Stimulated activated naive CD4-positive, alpha-beta T cell (primary cell): ENCODE data around the gene ATP6V1G3.
"Not testable (repeated sequence)": the region's sequence is repeated elsewhere in the genome, so short reads cannot be mapped to it uniquely, and the experiment has no call there.

Experiments
- DNase-seq, 6 experiments: peaks; one replicate each; lab custom pipeline; 2025; lab: John Stamatoyannopoulos, UW

ATP6V1G3 gene

GRCh38 chr1:198497326-198498102 lies 43.0 kb downstream of the ATP6V1G3 start:
- DNase-seq, result no peak

DNA sequence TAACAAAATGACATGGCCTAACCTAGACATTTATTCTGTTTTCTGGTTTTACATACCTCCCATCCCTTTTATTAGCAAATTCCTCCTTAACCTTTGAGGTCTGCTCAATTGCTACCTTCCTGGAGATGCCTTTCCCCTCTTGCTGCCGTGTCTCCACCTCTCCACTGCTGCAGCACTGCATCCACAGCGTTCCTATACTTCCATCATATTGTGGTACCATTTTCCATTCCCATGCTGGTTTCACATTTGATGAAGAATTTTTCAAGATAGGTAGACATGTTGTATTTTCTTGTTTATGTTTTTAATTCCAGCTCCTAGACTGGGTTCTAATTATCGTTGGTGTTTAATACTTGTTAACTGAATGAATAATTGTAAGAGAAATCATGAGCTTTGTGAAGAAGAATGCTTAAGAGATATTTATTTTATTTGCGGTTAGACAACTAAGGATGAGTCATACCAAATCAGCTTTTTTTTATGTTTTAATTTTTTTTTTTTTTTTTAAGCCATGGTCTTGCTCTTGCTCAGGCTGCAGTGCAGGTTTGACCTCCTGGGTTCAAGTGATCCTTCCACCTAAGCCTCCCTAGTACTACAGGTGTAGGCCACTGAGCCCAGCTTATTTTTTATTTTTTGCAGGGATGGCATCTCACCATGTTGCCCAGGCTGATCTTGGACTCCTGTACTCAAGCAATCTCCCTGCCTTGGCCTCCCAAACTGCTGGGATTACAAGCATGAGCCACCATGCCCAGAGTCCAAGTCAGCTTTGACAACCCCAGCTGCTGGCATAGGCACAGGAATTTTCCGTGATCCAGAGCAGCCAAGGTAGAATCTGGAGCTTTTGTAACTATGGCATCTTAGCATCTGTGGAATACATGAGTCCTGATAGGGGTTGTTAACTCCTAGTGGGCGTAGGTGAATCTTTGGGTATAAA lies 44.0 kb downstream of the ATP6V1G3 start:
- DNase-seq, result no peak

DNA sequence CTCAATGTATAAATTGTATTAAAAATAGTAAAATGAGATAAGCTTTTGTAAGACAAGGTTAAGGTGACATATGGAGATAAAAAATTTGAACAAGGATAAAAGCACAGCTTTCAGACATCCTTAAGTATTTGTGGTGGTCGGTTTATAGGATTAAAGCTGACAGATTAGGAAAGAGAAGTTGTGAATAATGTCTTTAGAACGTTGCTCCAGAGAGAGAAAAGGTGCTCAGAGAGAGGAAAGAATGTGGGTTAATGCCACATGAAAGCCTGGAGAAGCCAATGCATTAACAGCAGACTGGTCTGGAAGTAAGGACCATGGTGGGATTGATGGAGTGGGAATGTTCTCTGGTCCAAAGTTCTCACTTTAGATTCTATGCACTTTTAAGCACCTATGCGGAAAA lies 44.8 kb downstream of the ATP6V1G3 start:
- no peak for DNase-seq

GRCh38 chr1:198494658-198495103 lies 45.8 kb downstream of the ATP6V1G3 start:
- no peak for DNase-seq

DNA sequence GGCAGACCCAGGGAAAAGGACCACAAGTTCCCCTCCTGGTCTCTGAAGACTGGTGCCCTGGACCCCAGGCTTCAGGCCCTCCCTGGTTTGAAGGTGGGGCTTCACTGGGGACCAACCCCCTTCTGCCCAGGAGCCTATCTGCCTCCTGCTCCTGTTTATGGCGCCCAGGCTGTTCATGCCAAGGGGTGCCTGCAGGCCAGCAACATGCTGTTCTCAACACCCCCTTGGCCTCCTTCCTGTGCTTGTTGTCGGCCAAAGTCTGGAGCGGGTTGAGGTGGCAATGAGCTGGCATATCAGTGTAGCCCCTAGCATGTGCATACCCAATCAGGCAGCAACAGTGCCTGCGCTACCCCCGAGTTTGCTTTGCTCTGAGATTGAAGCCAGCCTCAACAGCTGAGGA lies 46.3 kb downstream of the ATP6V1G3 start:
- DNase-seq, result no peak

- DNase-seq, result no peak
These were observed 47.2 kb downstream of the ATP6V1G3 start for GRCh38 chr1:198493329-198493728.

DNA sequence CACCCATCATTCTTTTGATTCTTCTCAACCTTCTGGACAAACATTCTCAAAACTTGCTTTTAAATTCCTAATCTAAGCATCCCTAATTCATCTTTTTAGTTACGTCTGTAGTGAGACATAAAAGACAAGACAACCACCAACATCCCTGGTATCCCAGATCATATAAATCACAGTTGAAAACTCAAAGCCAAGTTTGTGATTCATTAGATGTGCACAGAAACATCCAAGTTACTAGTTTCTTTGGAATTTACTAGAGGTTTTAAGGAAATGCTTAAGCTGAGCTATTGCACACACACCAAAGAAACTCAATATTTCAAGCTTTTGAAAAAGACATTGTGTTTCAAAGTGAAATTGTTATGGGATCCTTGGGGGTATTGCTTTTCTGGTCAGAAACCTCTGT lies 47.6 kb downstream of the ATP6V1G3 start:
- DNase-seq, result no peak

GRCh38 chr1:198491596-198491995 lies 48.9 kb downstream of the ATP6V1G3 start:
- DNase-seq, result no peak

GRCh38 chr1:198491028-198491427 lies 49.5 kb downstream of the ATP6V1G3 start:
- no peak for DNase-seq

DNA sequence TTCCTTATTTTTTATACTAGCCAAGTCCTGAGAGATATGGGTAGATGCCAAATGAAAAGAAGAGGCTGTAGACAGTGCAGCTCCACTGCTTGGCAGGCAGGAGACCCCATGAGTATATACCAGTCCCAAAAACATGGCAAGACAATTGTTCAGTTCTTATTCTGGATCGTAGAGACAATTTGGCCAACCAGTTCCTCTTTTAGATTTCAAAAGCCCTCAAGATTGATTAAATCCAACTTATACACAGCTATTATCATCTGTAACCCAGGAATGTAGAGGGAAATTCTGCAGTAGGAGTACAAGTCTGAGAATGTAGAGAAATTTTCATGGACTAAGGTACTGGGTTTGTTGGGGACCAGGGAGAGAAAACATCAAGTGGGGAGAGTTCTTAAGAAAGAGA lies 50.3 kb downstream of the ATP6V1G3 start:
- DNase-seq, result no peak

DNA sequence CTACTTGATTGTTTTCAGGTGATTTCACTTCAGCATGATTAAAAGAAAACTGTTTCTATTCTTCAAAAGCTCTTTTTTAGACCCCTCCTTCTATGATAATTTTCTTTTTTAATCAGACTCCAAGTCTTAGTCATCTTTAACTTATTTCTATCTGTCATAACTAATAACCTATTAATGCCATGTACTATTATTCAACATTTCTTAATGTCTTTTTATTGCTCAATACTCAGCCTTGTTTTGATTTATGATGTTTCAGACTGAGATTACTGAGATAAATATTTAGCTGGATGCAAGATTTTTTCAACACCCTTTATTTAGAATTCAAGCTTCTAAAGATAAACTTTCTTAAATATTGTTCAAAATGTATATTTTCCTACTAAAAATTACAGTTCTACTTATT lies 53.6 kb downstream of the ATP6V1G3 start:
- DNase-seq, result no peak

DNA sequence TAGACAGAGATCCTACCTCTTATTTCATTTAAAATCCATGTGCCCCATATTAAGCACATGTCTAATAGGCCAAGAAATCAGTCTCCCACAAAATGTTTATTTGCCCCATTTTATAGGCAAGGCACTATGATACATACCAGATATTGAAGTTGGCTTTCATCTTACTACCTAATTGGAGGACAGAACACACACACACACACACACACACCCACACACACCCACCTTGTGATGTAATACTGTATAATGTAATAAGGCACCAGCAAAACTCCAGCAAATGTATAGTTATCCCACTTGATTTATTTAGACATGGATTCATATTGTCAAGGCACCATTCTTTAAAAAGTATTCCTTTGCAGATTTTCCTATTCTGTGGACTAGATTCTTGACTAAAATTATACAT lies 56.8 kb downstream of the ATP6V1G3 start:
- DNase-seq, result no peak

DNA sequence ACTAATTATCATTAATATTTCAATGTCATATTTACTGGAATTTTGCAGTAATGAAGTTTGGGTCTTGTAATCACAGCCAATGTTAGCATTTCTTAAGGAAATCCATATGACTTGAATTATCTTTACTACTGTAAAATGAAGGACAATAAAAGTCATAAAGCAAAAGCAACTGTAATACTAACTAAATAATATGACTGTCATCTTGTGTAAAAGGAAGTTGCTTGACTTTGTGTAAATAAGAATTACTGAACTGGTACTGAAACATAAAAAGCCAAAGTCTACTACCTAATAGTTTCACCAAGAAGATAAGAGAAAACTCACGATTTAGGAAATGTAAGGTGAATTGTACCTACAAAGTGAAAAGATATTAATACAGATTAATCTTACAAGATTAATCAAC lies 57.5 kb downstream of the ATP6V1G3 start:
- no peak for DNase-seq

- DNase-seq, result no peak
These were observed 58.8 kb downstream of the ATP6V1G3 start for GRCh38 chr1:198481661-198482060.

- DNase-seq, result no peak
These were observed 59.6 kb downstream of the ATP6V1G3 start for GRCh38 chr1:198480876-198481275.

GRCh38 chr1:198477354-198477753 lies 63.1 kb downstream of the ATP6V1G3 start:
- DNase-seq, result not testable (repeated sequence)
